Duodenal mucosa (tissue), 2 donors: ENCODE results near the gene SLC16A6.
"Not testable (repeated sequence)": the region's sequence is repeated elsewhere in the genome, so short reads cannot be mapped to it uniquely, and the experiment has no call there.

Source experiments
- H3K27ac ChIP-seq: one replicate; pipeline ENCODE4 v1.7.0; 2013; ENCODE audit warnings: low read depth, low read length
- H3K27me3 ChIP-seq, 2 donors: one replicate each; pipeline ENCODE4 v1.7.0; 2013; ENCODE audit warnings: low read length in 2 of 2, control low read depth in 1 of 2; ENCODE audit not compliant: insufficient read depth in 2 of 2, control insufficient read depth in 1 of 2
- H3K36me3 ChIP-seq, 2 donors: one replicate each; pipeline ENCODE4 v1.7.0; 2013; ENCODE audit warnings: low read length in 2 of 2, control low read depth in 1 of 2; ENCODE audit not compliant: insufficient read depth in 2 of 2, control insufficient read depth in 1 of 2
- H3K4me1 ChIP-seq, 2 donors: one replicate each; pipeline ENCODE4 v1.7.0; 2013; ENCODE audit warnings: low read length in 2 of 2, control low read depth in 1 of 2; ENCODE audit not compliant: insufficient read depth in 2 of 2, control insufficient read depth in 1 of 2
- H3K4me3 ChIP-seq, 2 donors: one replicate each; pipeline ENCODE4 v1.7.0; 2013; ENCODE audit warnings: low read length in 2 of 2, low read depth in 1 of 2
- H3K9ac ChIP-seq, 2 donors: one replicate each; pipeline ENCODE4 v1.7.0; 2013; ENCODE audit warnings: low read length in 2 of 2, low read depth in 1 of 2
- H3K9me3 ChIP-seq, 2 donors: one replicate each; pipeline ENCODE4 v1.7.0; 2013; ENCODE audit warnings: low read length in 2 of 2, control low read depth in 1 of 2; ENCODE audit not compliant: control insufficient read depth in 1 of 2

Gene SLC16A6

GRCh38 chr17:68265833-68266232 lies 25.1 kb downstream of the SLC16A6 start:
- not testable (repeated sequence) for H3K4me3 ChIP-seq, H3K27me3 ChIP-seq, H3K4me1 ChIP-seq, H3K27ac ChIP-seq, H3K36me3 ChIP-seq, H3K9me3 ChIP-seq, H3K9ac ChIP-seq

DNA sequence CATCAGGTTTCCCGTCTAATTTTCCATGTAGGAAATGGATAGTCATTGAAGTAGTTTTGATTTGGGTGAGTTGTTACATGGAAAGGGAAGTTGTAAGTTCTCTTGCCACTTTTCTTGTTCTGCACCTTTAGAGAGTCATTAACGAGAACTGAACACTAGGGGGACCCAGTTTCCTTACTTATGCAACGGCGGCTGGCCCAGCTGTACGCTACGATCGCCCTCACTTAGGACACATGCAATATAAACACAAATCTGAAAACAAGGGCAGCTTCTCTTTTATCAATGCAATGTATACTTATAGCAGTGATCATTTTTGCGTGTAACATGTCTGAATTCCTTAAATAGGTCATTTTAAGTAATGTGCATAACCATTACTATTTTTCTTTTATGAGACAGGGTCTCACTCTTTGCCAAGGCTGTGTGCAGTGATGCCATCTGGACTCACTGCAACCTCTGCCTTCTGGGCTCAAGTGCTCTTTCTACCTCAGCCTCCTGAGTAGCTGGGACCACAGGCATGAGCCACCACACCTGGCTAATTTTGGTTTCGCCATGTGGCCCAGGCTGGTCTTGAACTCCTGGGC lies 27.7 kb downstream of the SLC16A6 start:
- H3K27me3 ChIP-seq, H3K9me3 ChIP-seq, H3K27ac ChIP-seq, H3K4me3 ChIP-seq, H3K4me1 ChIP-seq, H3K36me3 ChIP-seq: not testable (repeated sequence)
- peak overlapping the region in 1 of 2 donors; percentile 12 for H3K9ac ChIP-seq

- H3K9me3 ChIP-seq, H3K27ac ChIP-seq, H3K36me3 ChIP-seq, H3K9ac ChIP-seq, H3K4me1 ChIP-seq, H3K4me3 ChIP-seq, H3K27me3 ChIP-seq: not testable (repeated sequence)
Measured at GRCh38 chr17:68262467-68262866, 28.5 kb downstream of the SLC16A6 start.

DNA sequence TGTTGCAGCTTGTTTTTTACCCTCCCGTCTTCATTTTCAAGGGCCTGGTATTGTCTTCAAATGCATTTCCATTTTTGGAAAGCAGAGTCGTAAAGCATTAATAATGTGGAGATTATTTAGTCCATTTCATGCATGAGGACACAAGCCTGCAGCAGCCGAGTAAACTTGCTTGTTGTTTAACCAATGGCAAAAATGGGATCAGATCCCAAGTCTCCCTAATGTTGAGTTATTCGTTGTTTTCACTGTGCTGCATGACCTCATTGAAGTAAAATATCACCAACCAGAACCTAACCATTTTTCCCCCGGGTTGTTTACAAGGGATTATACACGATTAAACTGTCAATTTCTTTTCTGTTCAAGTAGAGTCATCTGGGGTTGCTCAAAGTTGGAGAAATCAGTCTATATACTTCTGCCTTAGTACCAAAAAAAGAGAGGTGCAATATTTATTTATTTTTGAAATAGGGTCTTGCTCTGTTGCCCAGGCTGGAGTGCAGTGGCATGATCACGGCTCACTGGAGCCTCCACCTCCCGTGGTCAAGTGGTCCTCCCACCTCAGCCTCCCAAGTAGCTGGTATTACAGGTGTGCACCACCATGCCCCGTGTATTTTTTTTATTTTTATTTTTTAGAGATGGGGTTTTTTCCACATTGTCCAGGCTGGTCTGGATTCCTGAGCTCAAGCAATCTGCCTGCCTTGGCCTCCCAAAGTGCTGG lies 30.7 kb downstream of the SLC16A6 start:
- Histone ChIP-seq H3K27ac (no peak overlapping the region), H3K27me3 (no peaks in the 10 kb centered on the region), H3K4me1 (peaks cover 0 to 10% of the 10 kb centered on the region in 2 donors), H3K9me3 (no peaks in the 10 kb centered on the region), H3K9ac (no peak overlapping the region), H3K4me3 (no peak overlapping the region), H3K36me3 (peaks cover 0 to 5% of the 10 kb centered on the region in 2 donors)

GRCh38 chr17:68259648-68259951 lies 31.3 kb downstream of the SLC16A6 start:
- not testable (repeated sequence) for H3K36me3 ChIP-seq, H3K27ac ChIP-seq

DNA sequence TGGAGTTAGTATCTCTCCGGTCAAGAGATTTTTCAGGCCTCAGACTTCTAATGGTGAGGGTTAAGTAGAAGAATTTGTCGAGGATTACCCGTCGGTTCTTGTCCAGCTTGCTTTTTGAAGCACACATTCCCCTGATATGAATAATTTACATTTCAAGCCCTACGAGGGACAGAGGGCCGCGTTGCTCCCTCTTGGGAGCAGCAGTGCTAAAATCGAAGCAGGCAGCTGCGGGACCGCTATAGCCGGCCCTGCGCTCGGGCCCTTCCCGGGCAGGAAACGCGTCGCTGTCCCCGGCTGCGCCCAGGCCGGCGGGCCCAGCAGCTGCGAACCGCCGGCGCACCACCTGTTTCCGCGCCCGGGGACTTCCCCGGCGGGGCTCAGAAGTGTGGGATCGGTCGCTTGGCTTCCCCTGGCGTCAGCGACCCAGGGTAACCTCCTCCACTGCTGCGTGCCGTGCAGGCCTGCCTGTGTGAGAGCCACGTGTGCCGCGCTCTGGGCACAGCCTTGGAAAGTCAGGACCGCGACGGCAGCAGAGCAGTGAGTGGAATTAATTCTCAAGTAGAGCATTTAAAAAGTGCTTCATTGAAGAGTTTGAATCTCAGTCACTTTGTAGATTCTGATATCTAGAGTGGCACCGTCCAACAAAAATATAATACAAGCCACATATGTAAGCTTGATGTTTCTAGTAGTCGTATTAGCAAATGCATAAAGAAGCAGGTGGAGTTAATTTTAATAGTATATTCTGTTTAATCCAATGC lies 31.9 kb downstream of the SLC16A6 start:
- H3K4me1 ChIP-seq: peaks cover 0 to 11% of the 10 kb centered on the region in 2 donors
- not testable (repeated sequence) for H3K27ac ChIP-seq, H3K36me3 ChIP-seq, H3K27me3 ChIP-seq, H3K9me3 ChIP-seq
- peak overlapping the region in 1 of 2 donors; percentile 22 for H3K4me3 ChIP-seq
- peak overlapping the region in 1 of 2 donors; percentile 38 for H3K9ac ChIP-seq

More at GRCh38 chr17:68259648-68259951, 31.3 kb downstream of the SLC16A6 start:
- H3K27me3 ChIP-seq, H3K4me3 ChIP-seq, H3K9me3 ChIP-seq, H3K9ac ChIP-seq: not testable (repeated sequence)
- peaks cover 0 to 11% of the 10 kb centered on the region in 2 donors for H3K4me1 ChIP-seq

- peaks cover 0 to 6% of the 10 kb centered on the region in 2 donors for H3K36me3 ChIP-seq
- peaks cover 0 to 6% of the 10 kb centered on the region in 2 donors for H3K4me1 ChIP-seq
- no peak overlapping the region for H3K27ac ChIP-seq
- H3K9me3 ChIP-seq: no peaks in the 10 kb centered on the region
- no peak overlapping the region for H3K9ac ChIP-seq
- H3K4me3 ChIP-seq: no peak overlapping the region
- H3K27me3 ChIP-seq: no peaks in the 10 kb centered on the region
Measured at GRCh38 chr17:68257934-68258333, 33.0 kb downstream of the SLC16A6 start.

GRCh38 chr17:68256701-68257100 lies 34.2 kb downstream of the SLC16A6 start:
- H3K4me1 ChIP-seq, H3K9me3 ChIP-seq, H3K36me3 ChIP-seq, H3K27ac ChIP-seq, H3K27me3 ChIP-seq, H3K9ac ChIP-seq, H3K4me3 ChIP-seq: not testable (repeated sequence)

DNA sequence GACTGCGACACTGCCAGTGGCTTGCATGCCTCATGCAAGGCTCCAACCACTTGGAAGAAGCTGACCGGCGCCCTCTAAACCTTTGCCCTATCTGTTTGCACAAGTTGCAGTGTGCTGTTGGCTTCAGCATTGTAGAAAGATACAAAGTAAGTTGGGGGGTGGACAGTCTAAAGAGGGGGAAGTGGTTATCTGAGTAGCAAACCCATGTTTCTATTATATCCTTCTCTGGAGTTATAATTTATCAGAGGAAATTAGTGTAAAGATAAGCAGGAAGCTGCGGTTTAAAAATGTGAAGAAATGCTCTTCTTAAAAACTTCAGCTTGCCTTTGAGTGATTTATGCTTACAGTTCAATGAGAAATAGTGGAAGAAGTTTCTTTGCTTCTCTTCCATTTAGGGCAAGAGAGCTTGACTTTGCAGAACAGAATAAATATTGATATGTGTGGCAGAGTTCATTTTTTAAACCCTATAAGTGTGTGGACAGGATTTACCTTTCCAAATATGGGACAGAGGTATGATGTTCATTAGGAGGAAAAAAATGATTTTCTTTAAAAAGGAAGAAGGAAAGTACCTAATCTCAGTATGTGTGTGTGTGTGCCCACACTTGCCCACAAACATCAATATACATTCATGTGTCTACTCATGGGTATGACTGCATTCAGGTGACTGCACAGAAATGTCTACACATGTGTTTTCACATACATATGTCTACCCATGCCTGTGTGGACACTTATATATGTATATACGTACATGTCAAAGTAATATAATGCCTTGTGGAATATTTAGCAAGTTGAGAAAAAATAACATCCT lies 35.0 kb downstream of the SLC16A6 start:
- H3K36me3 ChIP-seq: peaks cover 0 to 6% of the 10 kb centered on the region in 2 donors
- no peaks in the 10 kb centered on the region for H3K27me3 ChIP-seq
- H3K9ac ChIP-seq: no peak overlapping the region
- peak overlapping the region in 1 of 2 donors; percentile 21 for H3K4me3 ChIP-seq
- H3K4me1 ChIP-seq: peaks cover 0 to 6% of the 10 kb centered on the region in 2 donors
- no peaks in the 10 kb centered on the region for H3K9me3 ChIP-seq
- H3K27ac ChIP-seq: no peak overlapping the region

DNA sequence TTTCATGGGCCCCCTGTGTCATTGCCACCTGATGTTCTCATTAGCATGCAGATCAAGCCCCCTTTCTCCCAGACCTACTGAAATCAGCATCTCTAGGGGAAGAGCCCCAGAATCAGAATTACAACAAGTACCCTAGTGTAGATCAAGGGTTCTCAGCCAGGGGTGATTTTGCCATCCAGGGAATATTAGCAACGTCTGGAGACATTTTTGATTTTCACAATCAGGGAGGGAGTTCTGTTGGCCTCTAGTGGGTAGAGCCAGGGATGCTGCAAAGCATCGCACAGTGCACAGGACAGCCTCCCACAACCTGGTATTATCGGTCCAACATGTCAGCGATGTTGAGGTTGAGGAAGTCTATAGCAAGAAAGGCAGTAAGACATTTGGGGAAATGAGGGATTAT lies 35.8 kb downstream of the SLC16A6 start:
- Histone ChIP-seq H3K27me3 (no peaks in the 10 kb centered on the region), H3K27ac (no peak overlapping the region), H3K36me3 (peaks cover 0 to 6% of the 10 kb centered on the region in 2 donors), H3K4me3 (no peak overlapping the region), H3K9me3 (no peaks in the 10 kb centered on the region), H3K9ac (no peak overlapping the region), H3K4me1 (peaks cover 0 to 6% of the 10 kb centered on the region in 2 donors)
